ENCODE results near the gene SPOCK3.

DNA sequence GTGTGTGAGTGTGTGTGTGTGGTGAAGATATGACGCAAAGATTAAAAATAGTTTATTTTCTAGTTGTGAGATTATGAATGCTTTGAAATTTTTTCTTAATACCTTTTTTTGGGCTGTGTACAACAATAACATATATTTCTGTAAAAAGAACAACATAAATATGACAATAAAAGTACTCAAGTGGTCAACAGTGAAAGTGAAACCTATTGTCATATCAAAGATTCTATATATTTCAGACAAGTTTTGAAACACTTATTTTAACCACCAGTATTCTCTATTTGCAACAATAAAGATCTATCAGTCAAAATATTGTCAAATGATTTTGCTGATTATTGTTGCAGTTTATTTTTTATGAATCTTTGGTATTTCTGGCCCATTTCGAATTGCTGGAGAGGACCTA is 98.0 kb downstream of the SPOCK3 start:
- TF ChIP-seq YY1 (IDR thresholded peaks at IDR 0.05; ENCODE audit: insufficient read depth, insufficient read length) (no peak), SUZ12 (IDR thresholded peaks at IDR 0.05; ENCODE audit: extremely low read depth, insufficient read depth, insufficient read length) (no peak)

Data from NT2/D1 (cell line).